AG09319 (cell line): ENCODE measurements around the gene E2F4.

ENCODE experiments used
- DNase-seq: peaks from one replicate; pipeline ENCODE4 v3.0.0-alpha.2; 2010; ENCODE audit warnings: low read depth; ENCODE audit errors: extremely low read depth
- TF ChIP-seq, protein P1 (sequence below): IDR thresholded peaks from 2 replicates; pipeline ENCODE4 v1.5.1; 2011; ENCODE audit warnings: low read depth, mild to moderate bottlenecking, inconsistent platforms, low read length, moderate library complexity

Gene E2F4

GRCh38 chr16:67170949-67171649 lies 20.9 kb upstream of the E2F4 start:
- TF ChIP-seq, protein P1, sequence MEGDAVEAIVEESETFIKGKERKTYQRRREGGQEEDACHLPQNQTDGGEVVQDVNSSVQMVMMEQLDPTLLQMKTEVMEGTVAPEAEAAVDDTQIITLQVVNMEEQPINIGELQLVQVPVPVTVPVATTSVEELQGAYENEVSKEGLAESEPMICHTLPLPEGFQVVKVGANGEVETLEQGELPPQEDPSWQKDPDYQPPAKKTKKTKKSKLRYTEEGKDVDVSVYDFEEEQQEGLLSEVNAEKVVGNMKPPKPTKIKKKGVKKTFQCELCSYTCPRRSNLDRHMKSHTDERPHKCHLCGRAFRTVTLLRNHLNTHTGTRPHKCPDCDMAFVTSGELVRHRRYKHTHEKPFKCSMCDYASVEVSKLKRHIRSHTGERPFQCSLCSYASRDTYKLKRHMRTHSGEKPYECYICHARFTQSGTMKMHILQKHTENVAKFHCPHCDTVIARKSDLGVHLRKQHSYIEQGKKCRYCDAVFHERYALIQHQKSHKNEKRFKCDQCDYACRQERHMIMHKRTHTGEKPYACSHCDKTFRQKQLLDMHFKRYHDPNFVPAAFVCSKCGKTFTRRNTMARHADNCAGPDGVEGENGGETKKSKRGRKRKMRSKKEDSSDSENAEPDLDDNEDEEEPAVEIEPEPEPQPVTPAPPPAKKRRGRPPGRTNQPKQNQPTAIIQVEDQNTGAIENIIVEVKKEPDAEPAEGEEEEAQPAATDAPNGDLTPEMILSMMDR: no peak
- DNase-seq: no peak

GRCh38 chr16:67173323-67173722 lies 18.6 kb upstream of the E2F4 start:
- DNase-seq: no peak
- TF ChIP-seq, protein P1: no peak

DNA sequence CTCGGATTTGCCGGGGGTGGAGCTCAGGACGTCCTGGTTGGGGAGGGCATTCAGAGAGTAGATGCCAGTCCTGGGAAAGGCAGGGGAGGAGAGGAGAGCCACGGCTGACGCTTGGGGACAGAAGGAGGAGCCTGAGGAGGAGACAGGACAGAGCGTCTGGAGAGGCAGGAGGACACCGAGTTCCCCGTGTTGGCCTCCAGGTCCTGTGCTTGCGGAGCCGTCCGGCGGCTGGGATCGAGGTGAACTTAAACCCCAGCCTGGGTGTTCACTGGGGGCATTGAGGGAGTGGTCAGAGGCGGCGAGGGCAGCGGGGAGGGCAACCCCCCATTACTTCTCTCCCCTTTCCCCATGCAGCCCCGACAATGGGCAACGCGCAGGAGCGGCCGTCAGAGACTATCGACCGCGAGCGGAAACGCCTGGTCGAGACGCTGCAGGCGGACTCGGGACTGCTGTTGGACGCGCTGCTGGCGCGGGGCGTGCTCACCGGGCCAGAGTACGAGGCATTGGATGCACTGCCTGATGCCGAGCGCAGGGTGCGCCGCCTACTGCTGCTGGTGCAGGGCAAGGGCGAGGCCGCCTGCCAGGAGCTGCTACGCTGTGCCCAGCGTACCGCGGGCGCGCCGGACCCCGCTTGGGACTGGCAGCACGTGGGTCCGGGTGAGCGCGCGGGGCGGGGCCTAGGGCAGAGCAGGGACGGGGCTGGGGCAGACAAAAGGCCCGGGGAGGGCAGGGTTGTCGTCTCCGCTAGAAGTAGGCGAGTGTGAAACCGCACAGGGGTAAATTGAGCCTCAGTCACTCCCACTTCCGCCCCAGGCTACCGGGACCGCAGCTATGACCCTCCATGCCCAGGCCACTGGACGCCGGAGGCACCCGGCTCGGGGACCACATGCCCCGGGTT lies 17.9 kb upstream of the E2F4 start:
- TF ChIP-seq, protein P1: peak; percentile 33
- peak; percentile 56 for DNase-seq

DNA sequence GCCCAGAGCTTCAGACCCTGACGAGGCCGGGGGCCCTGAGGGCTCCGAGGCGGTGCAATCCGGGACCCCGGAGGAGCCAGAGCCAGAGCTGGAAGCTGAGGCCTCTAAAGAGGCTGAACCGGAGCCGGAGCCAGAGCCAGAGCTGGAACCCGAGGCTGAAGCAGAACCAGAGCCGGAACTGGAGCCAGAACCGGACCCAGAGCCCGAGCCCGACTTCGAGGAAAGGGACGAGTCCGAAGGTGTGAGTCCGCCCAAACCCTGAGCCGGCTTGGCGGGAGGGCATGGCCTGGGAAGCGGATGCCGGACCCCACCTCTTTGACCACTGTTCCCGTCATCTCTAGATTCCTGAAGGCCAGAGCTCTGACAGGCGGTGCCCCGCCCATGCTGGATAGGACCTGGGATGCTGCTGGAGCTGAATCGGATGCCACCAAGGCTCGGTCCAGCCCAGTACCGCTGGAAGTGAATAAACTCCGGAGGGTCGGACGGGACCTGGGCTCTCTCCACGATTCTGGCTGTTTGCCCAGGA lies 17.2 kb upstream of the E2F4 start:
- TF ChIP-seq, protein P1: no peak
- DNase-seq: no peak

GRCh38 chr16:67176662-67177061 lies 15.3 kb upstream of the E2F4 start:
- no peak for DNase-seq
- TF ChIP-seq, protein P1: no peak

DNA sequence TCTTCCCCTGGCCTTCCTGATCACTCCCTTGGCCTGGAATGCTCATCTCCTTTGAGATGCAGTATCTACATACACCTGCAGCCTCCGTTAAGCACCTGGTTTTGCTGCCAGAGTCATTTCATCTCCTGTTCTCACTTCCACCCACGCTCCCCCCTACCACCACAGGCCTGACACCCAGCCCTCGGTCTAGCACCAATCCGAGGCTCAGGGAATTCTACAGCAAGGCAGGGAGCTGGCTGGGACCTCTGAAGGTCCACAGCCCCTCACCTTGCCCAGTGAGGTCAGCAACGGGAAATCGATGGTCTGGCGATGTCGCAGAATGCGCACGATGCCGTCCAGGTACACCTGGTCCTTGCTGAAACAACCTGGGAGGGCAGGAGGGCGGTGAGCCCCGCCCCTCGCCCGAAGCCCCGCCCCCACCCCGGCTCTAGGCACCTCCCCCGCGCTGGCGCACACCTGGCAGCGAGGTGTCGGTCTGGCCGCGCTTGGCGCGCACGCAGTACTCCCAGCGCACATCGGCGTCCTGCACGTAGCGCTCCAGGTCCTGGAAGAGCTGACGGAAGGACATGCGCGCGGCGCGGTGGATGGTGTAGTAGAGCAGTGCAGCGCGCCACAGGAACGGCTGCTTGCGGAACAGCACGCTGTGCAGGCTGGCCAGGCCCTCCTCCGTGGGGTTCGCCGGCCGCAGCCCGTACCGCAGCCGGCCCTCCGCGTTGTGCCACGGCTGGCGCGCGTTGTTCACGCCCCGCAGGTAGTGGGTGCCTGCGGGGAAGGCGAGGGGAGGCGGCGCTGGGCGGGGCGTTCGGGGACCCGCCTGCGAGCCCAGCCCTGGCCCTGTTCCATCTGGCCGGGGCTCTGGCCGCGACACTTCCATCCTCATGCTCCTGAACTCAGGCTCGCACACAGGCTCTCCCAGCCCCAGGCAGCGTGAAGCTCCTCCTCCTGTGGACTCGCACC lies 13.9 kb upstream of the E2F4 start:
- DNase-seq: no peak
- TF ChIP-seq, protein P1: no peak
